ENCODE measurements around the gene GFRA1. TPM values are rescaled to one million over a fixed set of nuclear protein-coding genes. Genes with fewer than 3 reads are reported as not detected.

GFRA1 gene
- total RNA-seq, 2 donors from 2014 or later = 1.6 to 3.1 TPM

- Mint-ChIP-seq H3K27me3 (ENCODE audit: insufficient read depth) (no peaks in the 10 kb centered on the region), H3K27ac (no peak overlapping the region), H3K4me3 (no peak overlapping the region), H3K9me3 (no peaks in the 10 kb centered on the region), H3K36me3 (ENCODE audit: low read depth) (no peaks in the 10 kb centered on the region), H3K4me1 (no peaks in the 10 kb centered on the region)
- DNase-seq = no peak
- no peak overlapping the region for H3K4me3 ChIP-seq (ENCODE audit: low read length)
- H3K4me1 ChIP-seq (ENCODE audit: control insufficient read depth, insufficient read depth, low read length) = no peaks in the 10 kb centered on the region
- H3K36me3 ChIP-seq (ENCODE audit: control insufficient read depth, insufficient read depth, low read length) = no peaks in the 10 kb centered on the region
- 93 to 96% methylated on average over 5 of the region's 5 CpGs for WGBS, 2 experiments (ENCODE audit: insufficient coverage in 1 of 2, insufficient read length in 1 of 2)
- H3K27ac ChIP-seq (ENCODE audit: low read depth, low read length) = no peak overlapping the region
- H3K27me3 ChIP-seq (ENCODE audit: control insufficient read depth, insufficient read depth, low read length, poor library complexity, severe bottlenecking) = no peaks in the 10 kb centered on the region
- TF ChIP-seq CTCF (conservative IDR thresholded peaks at IDR 0.05) = no peak
- H3K9me3 ChIP-seq (ENCODE audit: control insufficient read depth, low read length) = no peaks in the 10 kb centered on the region
- no peak overlapping the region for H3K9ac ChIP-seq (ENCODE audit: extremely low read depth, low read length, poor library complexity, severe bottlenecking)
Measured at GRCh38 chr10:116226053-116226452, 47.0 kb downstream of the GFRA1 start.

- Mint-ChIP-seq H3K4me3 (no peak overlapping the region), H3K4me1 (no peaks in the 10 kb centered on the region), H3K36me3 (ENCODE audit: low read depth) (no peaks in the 10 kb centered on the region), H3K27me3 (ENCODE audit: insufficient read depth) (no peaks in the 10 kb centered on the region), H3K9me3 (no peaks in the 10 kb centered on the region), H3K27ac (no peak overlapping the region)
- Histone ChIP-seq H3K27ac (ENCODE audit: low read depth, low read length) (no peak overlapping the region), H3K4me3 (ENCODE audit: low read length) (no peak overlapping the region), H3K36me3 (ENCODE audit: control insufficient read depth, insufficient read depth, low read length) (no peaks in the 10 kb centered on the region), H3K9ac (ENCODE audit: extremely low read depth, low read length, poor library complexity, severe bottlenecking) (no peak overlapping the region), H3K4me1 (ENCODE audit: control insufficient read depth, insufficient read depth, low read length) (no peaks in the 10 kb centered on the region), H3K27me3 (ENCODE audit: control insufficient read depth, insufficient read depth, low read length, poor library complexity, severe bottlenecking) (no peaks in the 10 kb centered on the region), H3K9me3 (ENCODE audit: control insufficient read depth, low read length) (no peaks in the 10 kb centered on the region)
- 91 to 95% methylated on average over 3 of the region's 3 CpGs for WGBS, 2 experiments (ENCODE audit: insufficient coverage in 1 of 2, insufficient read length in 1 of 2)
- no peak for DNase-seq
- TF ChIP-seq CTCF (conservative IDR thresholded peaks at IDR 0.05) = no peak
Measured at GRCh38 chr10:116223289-116223688, 49.7 kb downstream of the GFRA1 start.

- H3K27ac ChIP-seq (ENCODE audit: low read depth, low read length) = no peak overlapping the region
- 80 to 89% methylated on average over 2 to 3 of the region's 3 CpGs for WGBS, 2 experiments (ENCODE audit: insufficient coverage in 1 of 2, insufficient read length in 1 of 2)
- Mint-ChIP-seq H3K27ac (no peak overlapping the region), H3K4me3 (no peak overlapping the region), H3K36me3 (ENCODE audit: low read depth) (no peaks in the 10 kb centered on the region), H3K4me1 (no peaks in the 10 kb centered on the region), H3K27me3 (ENCODE audit: insufficient read depth) (no peaks in the 10 kb centered on the region), H3K9me3 (no peaks in the 10 kb centered on the region)
- TF ChIP-seq CTCF (conservative IDR thresholded peaks at IDR 0.05) = no peak
- no peak overlapping the region for H3K4me3 ChIP-seq (ENCODE audit: low read length)
- H3K36me3 ChIP-seq (ENCODE audit: control insufficient read depth, insufficient read depth, low read length) = no peaks in the 10 kb centered on the region
- no peak for DNase-seq
- no peaks in the 10 kb centered on the region for H3K4me1 ChIP-seq (ENCODE audit: control insufficient read depth, insufficient read depth, low read length)
- H3K9me3 ChIP-seq (ENCODE audit: control insufficient read depth, low read length) = no peaks in the 10 kb centered on the region
- H3K9ac ChIP-seq (ENCODE audit: extremely low read depth, low read length, poor library complexity, severe bottlenecking) = no peak overlapping the region
- H3K27me3 ChIP-seq (ENCODE audit: control insufficient read depth, insufficient read depth, low read length, poor library complexity, severe bottlenecking) = no peaks in the 10 kb centered on the region
Measured at GRCh38 chr10:116221053-116221452, 52.0 kb downstream of the GFRA1 start.
